ENCODE measurements around the gene UBXN7. TPM values are rescaled to one million over a fixed set of nuclear protein-coding genes. Genes with fewer than 3 reads are reported as not detected.
"Not testable (repeated sequence)": the region's sequence is repeated elsewhere in the genome, so short reads cannot be mapped to it uniquely, and the experiment has no call there.

The UBXN7 gene
- total RNA-seq, 1 experiment from 2014 or later = 10.2 TPM

DNA sequence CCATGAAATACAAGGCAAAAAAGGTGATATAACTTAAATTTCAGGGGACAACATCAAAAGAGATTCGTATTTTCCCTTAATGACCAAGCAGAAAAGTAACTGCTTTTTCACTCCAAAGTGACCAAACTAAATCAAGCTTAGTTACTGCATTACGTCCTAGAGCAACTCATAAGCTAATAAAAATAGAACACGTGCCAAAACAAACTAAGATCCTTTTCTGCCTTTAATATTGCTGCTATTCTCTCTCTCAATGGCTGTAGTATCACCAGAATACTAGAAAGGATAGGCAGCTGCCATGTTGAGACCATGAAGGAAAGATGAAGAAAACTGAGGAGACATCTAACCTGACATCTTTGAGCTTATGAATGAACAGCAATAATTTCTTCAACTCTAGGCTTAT is 43.3 kb downstream of the UBXN7 start:
- no peak overlapping the region for H3K27ac ChIP-seq (ENCODE audit: low read length)
- DNase-seq (no peak), ATAC-seq (peak; percentile 27; the same call in 1 of the 2 replicates)
- H3K27me3 ChIP-seq (ENCODE audit: low read length) = no peaks in the 10 kb centered on the region
- H3K79me2 ChIP-seq (ENCODE audit: low read length) = no peaks in the 10 kb centered on the region
- intact Hi-C loops (cut with micrococcal nuclease) = no loop called here
- H3K9me2 ChIP-seq (replicated peaks; ENCODE audit: low read length) = no peaks in the 10 kb centered on the region
- no peaks in the 10 kb centered on the region for H3K9me3 ChIP-seq (ENCODE audit: low read length)
- POLR2A ChIA-PET (ENCODE audit: unreplicated experiment) = no interaction called here
- CTCF ChIA-PET = interaction anchor here (0.7 kb wide), 1 partner anchor 123 kb away, joined by 4 read pairs; no protein-coding TSS in a partner anchor
- H3F3A ChIP-seq (ENCODE audit: low read length, unreplicated experiment) = no peaks in the 10 kb centered on the region
- H3K4me2 ChIP-seq (ENCODE audit: low read length) = no peak overlapping the region
- no peak for TF ChIP-seq EZH2 (IDR thresholded peaks at IDR 0.05; ENCODE audit: low read length, unreplicated experiment)
- no peak for TF ChIP-seq EZH2phosphoT487 (IDR thresholded peaks at IDR 0.05; ENCODE audit: borderline replicate concordance, low read length)
- TF ChIP-seq CTCF (conservative IDR thresholded peaks at IDR 0.05; ENCODE audit: low read depth, low read length) = no peak
- H3K4me1 ChIP-seq (ENCODE audit: insufficient read depth, low read length) = no peaks in the 10 kb centered on the region
- no peak overlapping the region for H2AFZ ChIP-seq (ENCODE audit: low read length)
- no peak overlapping the region for H3K9ac ChIP-seq (ENCODE audit: low read length)
- H4K20me1 ChIP-seq (ENCODE audit: low read length) = no peaks in the 10 kb centered on the region
- peaks cover 9% of the 10 kb centered on the region; the same call in 1 of the 2 replicates for H3K36me3 ChIP-seq (ENCODE audit: low read depth, low read length)
- H3K4me3 ChIP-seq (ENCODE audit: low read length) = no peak overlapping the region
- no TSS peak for BruUV-seq (replicated peaks)

GRCh38 chr3:196387941-196388340 is 44.3 kb downstream of the UBXN7 start:
- H3F3A ChIP-seq (ENCODE audit: low read length, unreplicated experiment); H3K4me1 ChIP-seq (ENCODE audit: insufficient read depth, low read length); CTCF ChIA-PET; intact Hi-C loops (cut with micrococcal nuclease); H3K4me2 ChIP-seq (ENCODE audit: low read length); H3K27ac ChIP-seq (ENCODE audit: low read length); H3K79me2 ChIP-seq (ENCODE audit: low read length); H3K36me3 ChIP-seq (ENCODE audit: low read depth, low read length); H3K9ac ChIP-seq (ENCODE audit: low read length); ATAC-seq; BruUV-seq (replicated peaks); DNase-seq; H2AFZ ChIP-seq (ENCODE audit: low read length); H3K9me3 ChIP-seq (ENCODE audit: low read length); H4K20me1 ChIP-seq (ENCODE audit: low read length); POLR2A ChIA-PET (ENCODE audit: unreplicated experiment); H3K4me3 ChIP-seq (ENCODE audit: low read length); H3K9me2 ChIP-seq (replicated peaks; ENCODE audit: low read length); H3K27me3 ChIP-seq (ENCODE audit: low read length): not testable (repeated sequence)

DNA sequence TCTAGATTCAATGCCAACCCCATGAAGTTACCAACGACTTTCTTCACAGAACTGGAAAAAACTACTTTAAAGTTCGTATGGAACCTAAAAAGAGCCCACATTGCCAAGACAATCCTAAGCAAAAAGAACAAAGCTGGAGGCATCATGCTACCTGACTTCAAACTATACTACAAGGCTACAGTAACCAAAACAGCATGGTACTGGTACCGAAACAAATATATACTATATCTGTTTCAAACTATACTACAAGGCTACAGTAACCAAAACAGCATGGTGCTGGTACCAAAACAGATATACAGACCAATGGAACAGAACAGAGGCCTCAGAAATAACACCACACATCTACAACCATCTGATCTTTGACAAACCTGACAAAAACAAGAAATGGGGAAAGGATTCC is 45.4 kb downstream of the UBXN7 start:
- H3K4me3 ChIP-seq (ENCODE audit: low read length); H4K20me1 ChIP-seq (ENCODE audit: low read length); CTCF ChIA-PET; H3K36me3 ChIP-seq (ENCODE audit: low read depth, low read length); H3K27ac ChIP-seq (ENCODE audit: low read length); H3F3A ChIP-seq (ENCODE audit: low read length, unreplicated experiment); H3K4me2 ChIP-seq (ENCODE audit: low read length); POLR2A ChIA-PET (ENCODE audit: unreplicated experiment); intact Hi-C loops (cut with micrococcal nuclease); ATAC-seq; H3K9me2 ChIP-seq (replicated peaks; ENCODE audit: low read length); H3K4me1 ChIP-seq (ENCODE audit: insufficient read depth, low read length); H3K79me2 ChIP-seq (ENCODE audit: low read length); H3K9me3 ChIP-seq (ENCODE audit: low read length); H2AFZ ChIP-seq (ENCODE audit: low read length); H3K27me3 ChIP-seq (ENCODE audit: low read length); H3K9ac ChIP-seq (ENCODE audit: low read length); BruUV-seq (replicated peaks); DNase-seq: not testable (repeated sequence)

DNA sequence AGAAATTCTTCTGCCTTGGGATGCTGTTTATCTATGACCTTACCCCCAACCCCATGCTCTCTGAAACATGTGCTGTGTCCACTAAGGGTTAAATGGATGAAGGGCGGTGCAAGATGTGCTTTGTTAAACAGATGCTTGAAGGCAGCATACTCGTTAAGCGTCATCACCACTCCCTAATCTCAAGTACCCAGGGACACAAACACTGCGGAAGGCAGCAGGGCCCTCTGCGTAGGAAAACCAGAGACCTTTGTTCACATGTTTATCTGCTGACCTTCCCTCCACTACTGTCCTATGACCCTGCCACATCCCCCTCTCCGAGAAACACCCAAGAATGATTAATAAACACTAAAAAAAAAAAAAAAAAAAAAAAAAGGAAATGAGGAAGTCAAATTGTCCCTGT is 46.2 kb downstream of the UBXN7 start:
- H3K27me3 ChIP-seq (ENCODE audit: low read length); intact Hi-C loops (cut with micrococcal nuclease); H3K79me2 ChIP-seq (ENCODE audit: low read length); CTCF ChIA-PET; ATAC-seq; BruUV-seq (replicated peaks); H3F3A ChIP-seq (ENCODE audit: low read length, unreplicated experiment); POLR2A ChIA-PET (ENCODE audit: unreplicated experiment); H3K9ac ChIP-seq (ENCODE audit: low read length); H3K9me3 ChIP-seq (ENCODE audit: low read length); H3K27ac ChIP-seq (ENCODE audit: low read length); DNase-seq; H3K36me3 ChIP-seq (ENCODE audit: low read depth, low read length); H4K20me1 ChIP-seq (ENCODE audit: low read length); H3K9me2 ChIP-seq (replicated peaks; ENCODE audit: low read length); H3K4me2 ChIP-seq (ENCODE audit: low read length); H3K4me1 ChIP-seq (ENCODE audit: insufficient read depth, low read length); H2AFZ ChIP-seq (ENCODE audit: low read length); H3K4me3 ChIP-seq (ENCODE audit: low read length): not testable (repeated sequence)

GRCh38 chr3:196385446-196385845 is 46.8 kb downstream of the UBXN7 start:
- H3K27me3 ChIP-seq (ENCODE audit: low read length); CTCF ChIA-PET; H4K20me1 ChIP-seq (ENCODE audit: low read length); H3K9ac ChIP-seq (ENCODE audit: low read length); H3K4me3 ChIP-seq (ENCODE audit: low read length); H3K4me2 ChIP-seq (ENCODE audit: low read length); H3F3A ChIP-seq (ENCODE audit: low read length, unreplicated experiment); H3K9me3 ChIP-seq (ENCODE audit: low read length); intact Hi-C loops (cut with micrococcal nuclease); ATAC-seq; BruUV-seq (replicated peaks); H2AFZ ChIP-seq (ENCODE audit: low read length); H3K36me3 ChIP-seq (ENCODE audit: low read depth, low read length); POLR2A ChIA-PET (ENCODE audit: unreplicated experiment); H3K4me1 ChIP-seq (ENCODE audit: insufficient read depth, low read length); DNase-seq; H3K9me2 ChIP-seq (replicated peaks; ENCODE audit: low read length); H3K79me2 ChIP-seq (ENCODE audit: low read length); H3K27ac ChIP-seq (ENCODE audit: low read length): not testable (repeated sequence)

All from PC-3 (cell line).